CD1c-positive myeloid dendritic cell (primary cell): ENCODE measurements around the gene VAV2.

ENCODE experiments used
- DNase-seq: peaks from one replicate; pipeline ENCODE4 v3.0.0-alpha.2; 2016; ENCODE audit errors: extremely low spot score

Gene VAV2

GRCh38 chr9:133780962-133781827 lies 210.9 kb downstream of the VAV2 start:
- DNase-seq, result no peak

- no peak for DNase-seq
Observed at GRCh38 chr9:133780404-133780945, 211.6 kb downstream of the VAV2 start.

DNA sequence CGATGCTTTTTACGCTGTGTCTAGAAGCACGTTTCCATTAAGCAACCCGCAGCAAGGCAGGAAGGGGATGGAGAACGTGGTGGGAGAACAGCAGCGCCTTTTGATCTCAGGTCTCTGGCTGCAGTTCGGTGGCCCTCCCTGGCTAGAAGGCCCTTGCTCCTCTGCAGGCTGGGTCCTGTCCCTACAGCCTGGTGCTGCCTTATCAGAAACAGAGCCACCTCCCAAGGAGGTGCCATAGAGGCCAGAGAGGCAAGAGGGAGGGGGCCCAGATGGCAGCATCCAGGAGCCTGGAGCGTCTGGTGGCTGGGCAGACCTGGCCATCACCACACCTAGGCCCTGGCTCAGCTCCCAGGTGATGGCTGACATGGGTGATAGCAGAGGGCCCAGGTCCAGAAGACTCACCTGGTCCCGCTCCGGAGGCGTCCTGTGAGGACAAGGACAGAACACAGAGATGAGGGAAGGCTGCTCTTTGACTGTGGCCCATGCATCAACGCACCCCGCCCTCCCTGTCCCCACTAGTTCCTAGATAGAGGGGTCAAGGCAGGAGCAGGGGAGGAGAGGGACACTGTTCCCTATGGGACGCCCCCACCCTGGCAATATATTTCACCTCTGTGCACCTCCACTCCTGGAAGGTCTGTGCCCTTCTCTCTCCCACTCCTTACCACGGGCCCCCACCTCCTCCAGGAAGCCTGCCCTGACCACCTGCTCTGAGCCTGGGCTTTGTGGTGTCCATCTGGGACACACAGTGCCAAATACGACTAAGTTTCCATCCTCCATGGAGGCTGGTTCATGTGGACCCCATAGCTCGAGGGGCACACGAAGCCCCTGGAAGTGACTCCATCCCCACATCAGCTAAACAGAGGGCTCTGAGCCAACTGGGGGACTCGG lies 212.4 kb downstream of the VAV2 start:
- DNase-seq, result no peak

- DNase-seq, result no peak
Observed at GRCh38 chr9:133779081-133779480, 213.0 kb downstream of the VAV2 start.

- no peak for DNase-seq
Observed at GRCh38 chr9:133778336-133779013, 213.6 kb downstream of the VAV2 start.

DNA sequence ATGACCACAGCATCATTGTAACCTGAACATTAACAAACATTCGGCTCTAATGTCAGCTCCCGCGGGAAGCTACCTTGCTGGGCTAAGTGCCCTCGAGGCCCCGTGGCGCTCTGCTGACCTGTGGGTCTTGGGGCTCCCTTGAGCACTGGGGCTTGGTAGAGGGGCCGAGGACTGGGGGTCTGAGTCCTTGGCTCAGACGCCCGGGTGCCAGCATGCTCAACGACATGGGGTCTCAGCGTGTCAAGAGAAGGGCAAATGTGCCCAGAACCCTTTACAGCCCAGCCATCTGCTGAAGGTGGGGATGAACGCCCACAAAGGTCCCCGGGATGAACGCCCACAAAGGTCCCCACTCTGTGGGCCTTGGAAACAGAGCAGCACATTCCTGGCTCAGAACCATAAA lies 214.3 kb downstream of the VAV2 start:
- no peak for DNase-seq

- no peak for DNase-seq
Observed at GRCh38 chr9:133777068-133777791, 214.9 kb downstream of the VAV2 start.

GRCh38 chr9:133775951-133776905 lies 215.9 kb downstream of the VAV2 start:
- DNase-seq, result no peak

- DNase-seq, result no peak
Observed at GRCh38 chr9:133775291-133775690, 216.8 kb downstream of the VAV2 start.

DNA sequence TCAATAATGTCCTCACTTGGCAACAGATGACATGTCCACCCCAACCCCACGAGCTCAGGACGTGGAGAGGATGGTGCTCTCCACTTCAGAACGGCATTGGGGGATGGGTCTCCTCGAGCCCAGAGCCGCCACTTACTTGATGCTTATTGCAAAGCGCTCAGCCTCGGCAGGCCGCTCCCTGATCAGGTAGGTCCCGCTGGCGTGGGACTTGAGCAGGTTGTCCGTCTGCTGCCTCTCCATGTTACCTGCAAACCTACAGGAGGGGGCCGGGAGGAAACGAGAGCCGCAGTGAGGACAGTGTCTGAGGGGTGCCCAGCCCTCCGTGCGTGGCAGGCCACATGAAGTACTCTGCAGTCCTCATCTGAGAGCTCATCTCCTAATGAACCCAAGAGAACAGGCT lies 217.3 kb downstream of the VAV2 start:
- DNase-seq, result no peak

GRCh38 chr9:133773889-133774655 lies 218.1 kb downstream of the VAV2 start:
- DNase-seq, result no peak

GRCh38 chr9:133772581-133772980 lies 219.5 kb downstream of the VAV2 start:
- no peak for DNase-seq

GRCh38 chr9:133771486-133772482 lies 220.3 kb downstream of the VAV2 start:
- DNase-seq, result no peak

- DNase-seq, result no peak
Observed at GRCh38 chr9:133770076-133770777, 221.9 kb downstream of the VAV2 start.

- DNase-seq, result no peak
Observed at GRCh38 chr9:133769511-133770075, 222.5 kb downstream of the VAV2 start.

DNA sequence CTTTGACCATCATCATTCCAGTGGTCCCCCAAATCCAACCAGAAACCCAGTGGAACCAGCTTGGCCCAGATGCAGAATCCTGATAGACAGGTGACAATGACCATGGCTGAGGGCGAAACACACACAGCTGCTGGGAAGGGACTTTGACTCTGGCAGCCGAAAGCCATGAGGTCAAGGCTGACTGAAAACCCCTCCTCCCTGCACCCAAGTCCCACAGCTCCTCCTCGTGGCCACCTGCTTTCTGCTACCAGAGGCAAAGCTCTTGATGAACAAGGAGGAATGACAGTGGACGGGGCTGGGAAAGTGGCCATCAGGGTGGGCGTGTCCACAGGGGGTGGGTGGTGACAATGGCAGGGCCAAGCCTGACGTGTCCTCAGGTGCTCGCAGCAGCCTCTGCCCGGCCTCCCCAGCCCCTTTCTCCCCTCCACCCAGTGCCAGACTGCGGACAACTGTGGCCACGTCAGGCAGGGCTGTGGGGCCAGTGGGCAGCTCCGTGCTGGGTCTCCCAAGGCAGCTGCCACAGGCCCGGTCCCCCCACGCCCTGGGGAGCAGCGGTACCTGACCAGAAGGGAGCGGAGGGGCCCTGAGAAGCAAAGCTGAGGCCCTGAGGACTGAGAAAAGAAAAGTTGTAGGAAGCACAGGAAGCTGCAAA lies 223.1 kb downstream of the VAV2 start:
- no peak for DNase-seq
